ENCODE results near the gene PARP12. TPM values are rescaled to one million over a fixed set of nuclear protein-coding genes. Genes with fewer than 3 reads are reported as not detected.

Gene PARP12
- total RNA-seq, 1 donor from 2014 or later = 14.5 TPM

- no peak overlapping the region for H3K27ac Mint-ChIP-seq (ENCODE audit: unreplicated experiment)
- H3K36me3 Mint-ChIP-seq (ENCODE audit: low read depth, unreplicated experiment) = no peaks in the 10 kb centered on the region
- no peak overlapping the region for H3K4me3 Mint-ChIP-seq (ENCODE audit: unreplicated experiment)
These were observed 71.5 kb downstream of the PARP12 start for GRCh38 chr7:139991269-139991666.

DNA sequence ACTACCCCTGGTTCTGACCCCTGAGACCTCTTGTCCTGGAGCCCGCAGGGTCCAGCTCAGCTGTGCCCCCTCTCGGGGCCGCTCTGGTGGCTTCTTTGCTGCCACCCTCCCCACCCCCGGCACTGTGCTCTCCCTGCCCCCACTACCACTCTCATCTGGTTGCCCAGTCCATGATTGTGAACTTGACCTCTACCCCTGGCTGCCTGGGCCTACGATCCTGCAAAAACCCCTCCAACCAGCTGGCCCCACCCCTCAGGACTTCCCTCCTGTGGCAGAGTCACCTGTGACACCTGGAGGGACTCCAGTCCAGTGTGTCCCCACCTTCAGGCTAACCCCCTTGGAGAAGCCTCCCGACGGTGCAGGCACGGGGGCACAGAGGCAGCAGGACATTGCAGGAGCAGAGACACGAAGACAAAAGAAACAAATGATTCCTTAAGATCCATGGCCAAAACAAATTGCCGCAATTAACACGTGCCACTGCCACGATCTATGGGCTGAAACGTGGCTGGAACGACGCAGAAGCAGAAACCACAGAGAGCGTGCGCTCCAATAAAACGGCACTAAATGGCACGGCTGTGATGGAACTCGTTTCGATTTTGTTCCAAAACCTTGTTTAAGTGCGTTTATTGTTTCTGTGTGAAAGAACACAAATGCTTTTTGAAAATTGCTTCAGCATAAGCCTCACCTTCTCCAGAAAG is 72.0 kb downstream of the PARP12 start:
- TF ChIP-seq, protein P1, sequence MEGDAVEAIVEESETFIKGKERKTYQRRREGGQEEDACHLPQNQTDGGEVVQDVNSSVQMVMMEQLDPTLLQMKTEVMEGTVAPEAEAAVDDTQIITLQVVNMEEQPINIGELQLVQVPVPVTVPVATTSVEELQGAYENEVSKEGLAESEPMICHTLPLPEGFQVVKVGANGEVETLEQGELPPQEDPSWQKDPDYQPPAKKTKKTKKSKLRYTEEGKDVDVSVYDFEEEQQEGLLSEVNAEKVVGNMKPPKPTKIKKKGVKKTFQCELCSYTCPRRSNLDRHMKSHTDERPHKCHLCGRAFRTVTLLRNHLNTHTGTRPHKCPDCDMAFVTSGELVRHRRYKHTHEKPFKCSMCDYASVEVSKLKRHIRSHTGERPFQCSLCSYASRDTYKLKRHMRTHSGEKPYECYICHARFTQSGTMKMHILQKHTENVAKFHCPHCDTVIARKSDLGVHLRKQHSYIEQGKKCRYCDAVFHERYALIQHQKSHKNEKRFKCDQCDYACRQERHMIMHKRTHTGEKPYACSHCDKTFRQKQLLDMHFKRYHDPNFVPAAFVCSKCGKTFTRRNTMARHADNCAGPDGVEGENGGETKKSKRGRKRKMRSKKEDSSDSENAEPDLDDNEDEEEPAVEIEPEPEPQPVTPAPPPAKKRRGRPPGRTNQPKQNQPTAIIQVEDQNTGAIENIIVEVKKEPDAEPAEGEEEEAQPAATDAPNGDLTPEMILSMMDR (IDR thresholded peaks at IDR 0.05; ENCODE audit: unreplicated experiment) = no peak
- H3K4me3 Mint-ChIP-seq (ENCODE audit: unreplicated experiment) = no peak overlapping the region
- H3K27me3 Mint-ChIP-seq (ENCODE audit: unreplicated experiment) = peaks cover under 1% of the 10 kb centered on the region
- no peak for DNase-seq (ENCODE audit: low spot score)
- H3K36me3 Mint-ChIP-seq (ENCODE audit: low read depth, unreplicated experiment) = no peaks in the 10 kb centered on the region
- no peak overlapping the region for H3K27ac Mint-ChIP-seq (ENCODE audit: unreplicated experiment)
- no peaks in the 10 kb centered on the region for H3K4me1 Mint-ChIP-seq (ENCODE audit: unreplicated experiment)
- H3K9me3 Mint-ChIP-seq (ENCODE audit: unreplicated experiment) = no peaks in the 10 kb centered on the region

More at GRCh38 chr7:139991269-139991666, 71.5 kb downstream of the PARP12 start:
- TF ChIP-seq, protein P1 (IDR thresholded peaks at IDR 0.05; ENCODE audit: unreplicated experiment) = no peak
- no peaks in the 10 kb centered on the region for H3K9me3 Mint-ChIP-seq (ENCODE audit: unreplicated experiment)
- peaks cover 2% of the 10 kb centered on the region for H3K27me3 Mint-ChIP-seq (ENCODE audit: unreplicated experiment)
- no peak for DNase-seq (ENCODE audit: low spot score)
- H3K4me1 Mint-ChIP-seq (ENCODE audit: unreplicated experiment) = no peaks in the 10 kb centered on the region

DNA sequence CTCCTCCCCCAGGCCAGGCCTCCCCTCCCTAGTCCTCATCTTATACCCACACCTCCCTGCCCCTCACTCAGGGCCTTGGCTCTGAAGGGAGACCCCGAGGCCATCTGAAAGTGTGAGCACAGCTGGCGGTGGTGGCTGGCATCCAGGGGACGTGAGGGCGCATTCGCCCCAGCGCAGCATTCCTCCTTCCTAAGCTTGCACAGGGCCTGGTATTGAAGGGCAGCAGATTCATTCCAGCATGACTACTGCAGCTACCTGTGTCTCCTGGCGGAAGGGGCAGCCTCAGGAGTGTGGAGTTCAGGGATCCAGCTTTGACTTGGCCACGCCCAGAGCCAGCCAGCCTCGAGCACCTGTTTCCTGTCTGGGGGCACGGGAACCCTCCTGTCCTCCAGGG is 72.6 kb downstream of the PARP12 start:
- no peaks in the 10 kb centered on the region for H3K9me3 Mint-ChIP-seq (ENCODE audit: unreplicated experiment)
- TF ChIP-seq, protein P1 (IDR thresholded peaks at IDR 0.05; ENCODE audit: unreplicated experiment) = no peak
- H3K36me3 Mint-ChIP-seq (ENCODE audit: low read depth, unreplicated experiment) = no peaks in the 10 kb centered on the region
- H3K4me1 Mint-ChIP-seq (ENCODE audit: unreplicated experiment) = no peaks in the 10 kb centered on the region
- H3K27me3 Mint-ChIP-seq (ENCODE audit: unreplicated experiment) = no peaks in the 10 kb centered on the region
- no peak for DNase-seq (ENCODE audit: low spot score)
- no peak overlapping the region for H3K27ac Mint-ChIP-seq (ENCODE audit: unreplicated experiment)
- H3K4me3 Mint-ChIP-seq (ENCODE audit: unreplicated experiment) = no peak overlapping the region

DNA sequence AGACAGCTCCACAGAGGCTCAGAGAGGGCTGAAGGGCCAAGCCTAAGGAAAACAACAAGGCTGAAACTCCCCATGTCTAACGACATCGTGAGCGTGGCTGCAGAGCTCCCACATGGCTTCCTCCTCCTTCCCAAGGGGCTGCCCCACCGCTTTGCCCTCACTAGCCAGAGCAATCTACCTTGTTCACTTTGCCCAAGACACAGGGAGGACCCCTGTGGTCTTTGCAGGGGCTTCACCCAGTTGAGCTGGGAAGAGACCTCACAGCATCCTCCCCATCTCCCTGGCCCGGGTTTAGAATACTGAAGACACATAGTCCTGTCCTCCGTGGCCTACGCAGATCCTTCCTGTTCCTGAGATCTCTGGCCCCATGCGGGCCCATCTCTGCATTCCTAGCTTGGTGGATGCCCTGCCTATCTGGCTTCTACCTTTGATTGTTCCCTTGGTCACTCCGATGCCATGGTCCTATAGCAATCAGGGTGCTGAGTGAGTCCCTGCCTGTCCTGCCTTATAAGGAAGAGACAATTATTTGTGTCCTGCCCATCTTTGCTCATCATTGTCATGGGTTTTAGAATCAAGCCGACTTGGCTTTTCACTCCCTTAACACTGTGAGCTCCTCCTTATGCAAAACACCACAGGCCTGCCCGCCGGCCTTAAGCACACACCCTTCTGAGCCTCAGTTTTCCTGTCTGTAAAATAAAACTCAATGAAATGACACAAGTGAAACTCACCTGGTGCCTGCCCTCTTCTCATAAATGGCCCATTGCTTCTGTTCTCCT is 73.2 kb downstream of the PARP12 start:
- no peak for DNase-seq (ENCODE audit: low spot score)
- H3K9me3 Mint-ChIP-seq (ENCODE audit: unreplicated experiment) = no peaks in the 10 kb centered on the region
- TF ChIP-seq, protein P1 (IDR thresholded peaks at IDR 0.05; ENCODE audit: unreplicated experiment) = no peak
- H3K27ac Mint-ChIP-seq (ENCODE audit: unreplicated experiment) = no peak overlapping the region
- no peaks in the 10 kb centered on the region for H3K27me3 Mint-ChIP-seq (ENCODE audit: unreplicated experiment)
- no peak overlapping the region for H3K4me3 Mint-ChIP-seq (ENCODE audit: unreplicated experiment)
- no peaks in the 10 kb centered on the region for H3K4me1 Mint-ChIP-seq (ENCODE audit: unreplicated experiment)
- H3K36me3 Mint-ChIP-seq (ENCODE audit: low read depth, unreplicated experiment) = no peaks in the 10 kb centered on the region
